A204.1 (cell line): ENCODE results near the gene EML1.
"Not testable (repeated sequence)": the region's sequence is repeated elsewhere in the genome, so short reads cannot be mapped to it uniquely, and the experiment has no call there.

Experiments used
- FAIRE-seq: peaks from 2 replicates; lab custom pipeline; 2012; peaks lifted over from hg19 to GRCh38; lab: Jason Lieb, UNC

The EML1 gene

GRCh38 chr14:99755629-99756603 is 37.3 kb upstream of the EML1 start:
- FAIRE-seq: peak; percentile 23

GRCh38 chr14:99756796-99757195 is 36.4 kb upstream of the EML1 start:
- FAIRE-seq: no peak

GRCh38 chr14:99757331-99758070 is 35.7 kb upstream of the EML1 start:
- FAIRE-seq: peak; percentile 97

GRCh38 chr14:99758121-99758821 is 34.9 kb upstream of the EML1 start:
- FAIRE-seq: no peak

- no peak for FAIRE-seq
These were observed 34.2 kb upstream of the EML1 start for GRCh38 chr14:99758872-99759545.

GRCh38 chr14:99759546-99759925 is 33.7 kb upstream of the EML1 start:
- no peak for FAIRE-seq

- no peak for FAIRE-seq
These were observed 32.4 kb upstream of the EML1 start for GRCh38 chr14:99760817-99761216.

- not testable (repeated sequence) for FAIRE-seq
These were observed 30.3 kb upstream of the EML1 start for GRCh38 chr14:99762911-99763310.

- no peak for FAIRE-seq
These were observed 29.5 kb upstream of the EML1 start for GRCh38 chr14:99763527-99764221.

GRCh38 chr14:99764222-99764706 is 28.9 kb upstream of the EML1 start:
- FAIRE-seq: no peak

GRCh38 chr14:99768381-99768780 is 24.8 kb upstream of the EML1 start:
- FAIRE-seq: no peak

GRCh38 chr14:99769123-99769522 is 24.1 kb upstream of the EML1 start:
- no peak for FAIRE-seq

GRCh38 chr14:99769799-99770198 is 23.4 kb upstream of the EML1 start:
- no peak for FAIRE-seq

- no peak for FAIRE-seq
These were observed 20.6 kb upstream of the EML1 start for GRCh38 chr14:99772371-99773283.

- no peak for FAIRE-seq
These were observed 19.4 kb upstream of the EML1 start for GRCh38 chr14:99773521-99774497.

- no peak for FAIRE-seq
These were observed 18.5 kb upstream of the EML1 start for GRCh38 chr14:99774556-99775307.

GRCh38 chr14:99775351-99775750 is 17.9 kb upstream of the EML1 start:
- no peak for FAIRE-seq

GRCh38 chr14:99777951-99778350 is 15.3 kb upstream of the EML1 start:
- FAIRE-seq: no peak
